ENCODE results near the gene SGMS1.

SGMS1 gene

DNA sequence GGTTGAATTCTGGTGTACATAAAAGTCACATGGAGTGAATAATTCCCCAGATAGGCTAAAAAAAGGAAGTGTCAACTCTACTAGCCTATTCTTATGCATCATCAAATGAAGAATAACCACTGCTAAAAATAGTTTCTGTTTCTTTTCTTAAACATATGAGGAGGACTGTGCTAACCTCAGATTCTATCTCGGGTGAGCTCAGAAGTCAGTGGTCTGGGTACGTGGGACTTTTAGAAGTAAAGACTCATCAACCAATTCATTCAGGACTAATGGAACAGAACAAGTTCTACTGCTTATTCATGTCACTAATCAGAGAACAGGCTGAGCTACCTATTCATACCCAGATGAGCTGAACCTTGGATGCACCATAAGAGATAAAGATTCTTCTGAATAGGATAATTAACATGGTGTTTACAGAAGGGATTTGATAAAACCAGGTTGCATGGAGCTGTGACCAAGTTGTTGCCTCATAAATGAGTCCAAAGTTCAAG is 362.9 kb downstream of the SGMS1 start:
- TF ChIP-seq, protein P1, sequence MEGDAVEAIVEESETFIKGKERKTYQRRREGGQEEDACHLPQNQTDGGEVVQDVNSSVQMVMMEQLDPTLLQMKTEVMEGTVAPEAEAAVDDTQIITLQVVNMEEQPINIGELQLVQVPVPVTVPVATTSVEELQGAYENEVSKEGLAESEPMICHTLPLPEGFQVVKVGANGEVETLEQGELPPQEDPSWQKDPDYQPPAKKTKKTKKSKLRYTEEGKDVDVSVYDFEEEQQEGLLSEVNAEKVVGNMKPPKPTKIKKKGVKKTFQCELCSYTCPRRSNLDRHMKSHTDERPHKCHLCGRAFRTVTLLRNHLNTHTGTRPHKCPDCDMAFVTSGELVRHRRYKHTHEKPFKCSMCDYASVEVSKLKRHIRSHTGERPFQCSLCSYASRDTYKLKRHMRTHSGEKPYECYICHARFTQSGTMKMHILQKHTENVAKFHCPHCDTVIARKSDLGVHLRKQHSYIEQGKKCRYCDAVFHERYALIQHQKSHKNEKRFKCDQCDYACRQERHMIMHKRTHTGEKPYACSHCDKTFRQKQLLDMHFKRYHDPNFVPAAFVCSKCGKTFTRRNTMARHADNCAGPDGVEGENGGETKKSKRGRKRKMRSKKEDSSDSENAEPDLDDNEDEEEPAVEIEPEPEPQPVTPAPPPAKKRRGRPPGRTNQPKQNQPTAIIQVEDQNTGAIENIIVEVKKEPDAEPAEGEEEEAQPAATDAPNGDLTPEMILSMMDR (IDR thresholded peaks at IDR 0.05; ENCODE audit: insufficient read depth, low read length, poor library complexity, severe bottlenecking) = no peak
- no peak for TF ChIP-seq EZH2phosphoT487 (conservative IDR thresholded peaks at IDR 0.05; ENCODE audit: low read length)
- H4K20me1 ChIP-seq (ENCODE audit: low read depth, low read length) = no peaks in the 10 kb centered on the region
- no peak overlapping the region for H2AFZ ChIP-seq (ENCODE audit: low read depth, low read length, severe bottlenecking)
- H3K27ac ChIP-seq (ENCODE audit: low read depth, low read length) = no peak overlapping the region
- no peaks in the 10 kb centered on the region for H3K79me2 ChIP-seq (ENCODE audit: insufficient read depth, low read length)
- H3K4me3 ChIP-seq (ENCODE audit: insufficient read depth, low read length, poor library complexity, severe bottlenecking) = peak overlapping the region; percentile 0
- no peaks in the 10 kb centered on the region for H3F3A ChIP-seq (ENCODE audit: insufficient read depth)
- no peaks in the 10 kb centered on the region for H3K27me3 ChIP-seq (ENCODE audit: low read length)
- H3K4me2 ChIP-seq (ENCODE audit: low read depth, low read length, poor library complexity, severe bottlenecking) = peak overlapping the region; percentile 39
- no peaks in the 10 kb centered on the region for H3K36me3 ChIP-seq (ENCODE audit: low read length)
- no peaks in the 10 kb centered on the region for H3K9me3 ChIP-seq (ENCODE audit: insufficient read depth, low read length)
- H3K9ac ChIP-seq (ENCODE audit: low read length) = no peak overlapping the region
- no peaks in the 10 kb centered on the region for H3K9me2 ChIP-seq (replicated peaks; ENCODE audit: insufficient read depth, low read length)
